Peyer's patch (tissue), 4 donors: ENCODE results near the gene ATF5.
"Not testable (repeated sequence)": the region's sequence is repeated elsewhere in the genome, so short reads cannot be mapped to it uniquely, and the experiment has no call there.

Source experiments
- CTCF ChIP-seq, 6 experiments: fragments of 450-650 bp in 4 of 6; fragments of 200-600 bp in 2 of 6; sonication (generic) in 1 of 6; IDR thresholded peaks; one replicate each; pipeline ENCODE4 v1.5.1; 2017 to 2019; ENCODE audit warnings: antibody characterized with exemption in 6 of 6, mild to moderate bottlenecking in 3 of 6, moderate library complexity in 1 of 6
- POLR2A ChIP-seq, 2 donors: fragments of 450-650 bp; IDR thresholded peaks; one replicate each; pipeline ENCODE4 v1.5.1; 2017; ENCODE audit warnings: antibody characterized with exemption in 2 of 2, mild to moderate bottlenecking in 2 of 2, moderate library complexity in 2 of 2

- not testable (repeated sequence) for TF ChIP-seq CTCF, POLR2A (IDR thresholded peaks at IDR 0.05)
These were observed 30.9 kb downstream of the ATF5 start for GRCh38 chr19:49959892-49960291.
